GM23338 (cell line): Measurements from ENCODE around the gene CLDN17. TPM values are rescaled to one million over a fixed set of nuclear protein-coding genes. Genes with fewer than 3 reads are reported as not detected.
A peak's percentile ranks its signal among the peaks of the same experiment; 100 is the strongest.

Source experiments
- ATAC-seq: fragments of 200-7000 bp; cut with Tn5 transposase; 3 replicates; pipeline ENCODE4 v1.9.1; 2020
- DNase-seq: peaks from one replicate; pipeline ENCODE4 v3.0.0-alpha.2; 2015; ENCODE audit warnings: low spot score
- H2AFZ ChIP-seq: fragments of 200-600 bp; sonication (generic); 2 replicates; pipeline ENCODE4 v1.8.0; 2016; ENCODE audit warnings: antibody characterized with exemption, mild to moderate bottlenecking, moderate library complexity
- H3F3A ChIP-seq: fragments of 200-600 bp; sonication (generic); replicated peaks from 2 replicates; pipeline ENCODE4 v1.8.0; 2017; ENCODE audit warnings: antibody characterized with exemption, mixed run types, low read depth
- H3K27ac ChIP-seq: fragments of 200-600 bp; sonication (generic); 2 replicates; pipeline ENCODE4 v1.6.1; 2016; ENCODE audit warnings: low read depth
- H3K27me3 ChIP-seq: fragments of 200-600 bp; sonication (generic); 2 replicates; pipeline ENCODE4 v1.8.0; 2016; ENCODE audit warnings: mild to moderate bottlenecking, mixed run types, moderate library complexity; ENCODE audit not compliant: insufficient read depth
- H3K36me3 ChIP-seq: fragments of 200-600 bp; sonication (generic); 2 replicates; pipeline ENCODE4 v1.8.0; 2016; ENCODE audit warnings: mild to moderate bottlenecking; ENCODE audit not compliant: insufficient read depth
- H3K4me1 ChIP-seq: fragments of 200-600 bp; sonication (generic); 2 replicates; pipeline ENCODE4 v1.8.0; 2016; ENCODE audit warnings: mild to moderate bottlenecking, moderate library complexity; ENCODE audit not compliant: insufficient read depth
- H3K4me2 ChIP-seq: fragments of 200-600 bp; sonication (generic); 2 replicates; pipeline ENCODE4 v1.7.1; 2017; ENCODE audit warnings: mixed run types
- H3K4me3 ChIP-seq: fragments of 200-600 bp; sonication (generic); 2 replicates; pipeline ENCODE4 v1.6.1; 2016; ENCODE audit warnings: mixed run types
- H3K79me2 ChIP-seq: fragments of 200-600 bp; sonication (generic); replicated peaks from 2 replicates; pipeline ENCODE4 v1.8.0; 2017; ENCODE audit warnings: mild to moderate bottlenecking; ENCODE audit not compliant: insufficient read depth
- H3K9me2 ChIP-seq: fragments of 200-600 bp; sonication (generic); 2 replicates; pipeline ENCODE4 v1.8.0; 2017; ENCODE audit not compliant: insufficient read depth
- H4K20me1 ChIP-seq: fragments of 200-600 bp; sonication (generic); replicated peaks from 2 replicates; pipeline ENCODE4 v1.8.0; 2017; ENCODE audit warnings: mild to moderate bottlenecking; ENCODE audit not compliant: insufficient read depth
- H3K27ac Mint-ChIP-seq: 2 replicates; pipeline ENCODE4 v1.8.0; 2020; ENCODE audit warnings: inconsistent platforms, mild to moderate bottlenecking, moderate library complexity, mixed read lengths
- H3K27me3 Mint-ChIP-seq: 3 replicates; pipeline ENCODE4 v1.8.0; 2022; ENCODE audit warnings: low read depth, mild to moderate bottlenecking, moderate library complexity, mixed read lengths, inconsistent platforms; ENCODE audit not compliant: insufficient read depth, poor library complexity
- H3K36me3 Mint-ChIP-seq: 3 replicates; pipeline ENCODE4 v1.8.0; 2021; ENCODE audit warnings: low read depth, mild to moderate bottlenecking, inconsistent platforms, moderate library complexity, mixed read lengths
- H3K4me1 Mint-ChIP-seq: 3 replicates; pipeline ENCODE4 v1.8.0; 2020; ENCODE audit warnings: mild to moderate bottlenecking, inconsistent platforms, mixed read lengths
- H3K4me3 Mint-ChIP-seq: 3 replicates; pipeline ENCODE4 v1.8.0; 2021; ENCODE audit warnings: moderate library complexity, mild to moderate bottlenecking, inconsistent platforms, mixed read lengths
- H3K9me3 Mint-ChIP-seq: 3 replicates; pipeline ENCODE4 v1.8.0; 2020; ENCODE audit warnings: moderate library complexity, mild to moderate bottlenecking, inconsistent platforms, mixed read lengths
- CTCF ChIP-seq, 2 experiments: fragments of 200-600 bp in 1 of 2; sonication (generic) in 1 of 2; conservative IDR thresholded peaks; 2 replicates each; pipeline versions ENCODE4 v1.5.1 to v1.6.1; 2016 to 2017; ENCODE audit warnings: antibody characterized with exemption in 2 of 2, low read depth in 2 of 2, mild to moderate bottlenecking in 2 of 2, moderate library complexity in 1 of 2
- EZH2 ChIP-seq: fragments of 200-600 bp; sonication (generic); IDR thresholded peaks from one replicate; pipeline ENCODE4 v1.8.0; 2017; ENCODE audit warnings: antibody characterized with exemption, mild to moderate bottlenecking, low read depth; ENCODE audit not compliant: unreplicated experiment
- EZH2phosphoT487 ChIP-seq: fragments of 200-600 bp; sonication (generic); IDR thresholded peaks from one replicate; pipeline ENCODE4 v1.8.1; 2018; ENCODE audit warnings: antibody characterized with exemption; ENCODE audit not compliant: unreplicated experiment
- STAT1 ChIP-seq: IDR thresholded peaks from one replicate; pipeline ENCODE4 v1.6.1; 2016; ENCODE audit warnings: antibody characterized with exemption; ENCODE audit not compliant: unreplicated experiment
- ZNF331 ChIP-seq: fragments of 250-450 bp; sonication (Bioruptor Pico); IDR thresholded peaks from 2 replicates; pipeline ENCODE4 v1.5.0; 2020; ENCODE audit warnings: low read depth, mild to moderate bottlenecking, moderate library complexity
- polyA plus RNA-seq: library from polyadenylated mRNA; unstranded; fragments of >200 nt; fragmentation: Nextera tagmentation; extraction: Ambion mirVana; gene quantifications from 2 replicates; pipeline ENCODE4 v1.2.1, GENCODE V29; 2016
- total RNA-seq: library from RNA; depleted of rRNA; stranded (reverse); fragments of >200 nt; shearing (Covaris generic); gene quantifications from 2 replicates; pipeline ENCODE4 v1.2.3, GENCODE V29; 2014

CLDN17 gene
- total and polyA plus RNA-seq, 2 experiments from 2014 or later = not detected

GRCh38 chr21:30206551-30207251 is 40.1 kb upstream of the CLDN17 start:
- no peak for ATAC-seq
- Histone ChIP-seq H3K4me3 (no peak overlapping the region), H3K27me3 (no peaks in the 10 kb centered on the region), H3K36me3 (no peaks in the 10 kb centered on the region), H3K27ac (no peak overlapping the region), H3F3A (no peaks in the 10 kb centered on the region), H3K4me1 (peaks cover 3% of the 10 kb centered on the region; the same call in 1 of the 2 replicates), H3K4me2 (no peak overlapping the region), H2AFZ (peak overlapping the region; percentile 67), H3K9me2 (no peaks in the 10 kb centered on the region), H4K20me1 (no peaks in the 10 kb centered on the region), H3K79me2 (no peaks in the 10 kb centered on the region)
- H3K4me1 Mint-ChIP-seq = peaks cover 10% of the 10 kb centered on the region
- no peaks in the 10 kb centered on the region; the same call in 2 of the 3 replicates for H3K9me3 Mint-ChIP-seq
- TF ChIP-seq ZNF331 (0 out of 2 replicates have a peak, but pooled peaks have one; percentile 26), STAT1 (no peak)
- no peak overlapping the region for H3K4me3 Mint-ChIP-seq
- H3K36me3 Mint-ChIP-seq = no peaks in the 10 kb centered on the region
- H3K27ac Mint-ChIP-seq = peak overlapping the region; percentile 34
- DNase-seq = no peak
- peaks cover 4% of the 10 kb centered on the region for H3K27me3 Mint-ChIP-seq

DNA sequence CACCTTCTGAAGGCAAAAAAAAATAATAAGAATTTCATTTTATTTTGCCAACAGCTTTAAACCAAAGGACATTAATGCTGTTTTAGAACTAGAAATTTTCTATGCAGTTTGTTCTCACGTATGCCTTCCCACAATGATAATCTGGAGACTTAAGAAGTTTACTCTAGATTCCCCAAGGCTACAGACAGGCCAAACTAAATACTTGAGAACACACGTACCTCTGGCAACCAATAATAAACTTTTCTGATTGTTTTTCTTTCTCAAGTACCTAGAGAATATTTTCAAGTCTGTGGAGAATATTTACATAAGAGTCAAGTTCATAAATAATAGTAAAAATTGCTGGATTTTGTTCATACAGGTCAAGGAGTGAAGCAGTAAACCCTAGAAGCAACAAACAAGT is 33.4 kb upstream of the CLDN17 start:
- H3K36me3 Mint-ChIP-seq = peaks cover 4% of the 10 kb centered on the region; the same call in 1 of the 3 replicates
- H3K27ac Mint-ChIP-seq = no peak overlapping the region
- Histone ChIP-seq H2AFZ (no peak overlapping the region), H3K4me1 (no peaks in the 10 kb centered on the region), H3F3A (no peaks in the 10 kb centered on the region), H3K9me2 (no peaks in the 10 kb centered on the region), H3K79me2 (no peaks in the 10 kb centered on the region), H3K27me3 (no peaks in the 10 kb centered on the region), H3K4me3 (no peak overlapping the region), H3K36me3 (no peaks in the 10 kb centered on the region), H3K27ac (no peak overlapping the region), H3K4me2 (no peak overlapping the region), H4K20me1 (no peaks in the 10 kb centered on the region)
- H3K27me3 Mint-ChIP-seq = no peaks in the 10 kb centered on the region
- peaks cover 3% of the 10 kb centered on the region; the same call in 2 of the 3 replicates for H3K9me3 Mint-ChIP-seq
- TF ChIP-seq CTCF (conservative IDR thresholded peaks at IDR 0.05; ENCODE audit: low read depth in 2 of 2) = no peak
- no peak for TF ChIP-seq EZH2phosphoT487
- H3K4me1 Mint-ChIP-seq = no peaks in the 10 kb centered on the region
- no peak for DNase-seq
- no peak for ATAC-seq
- no peak overlapping the region for H3K4me3 Mint-ChIP-seq

- H3K4me1 ChIP-seq = no peaks in the 10 kb centered on the region
- no peak overlapping the region for H3K4me3 Mint-ChIP-seq
- no peaks in the 10 kb centered on the region for H3K27me3 Mint-ChIP-seq
- peak; percentile 78 to 92 for TF ChIP-seq CTCF (conservative IDR thresholded peaks at IDR 0.05; ENCODE audit: low read depth in 2 of 2)
- no peak for TF ChIP-seq EZH2
- H3F3A ChIP-seq = no peaks in the 10 kb centered on the region
- no peak overlapping the region for H3K27ac Mint-ChIP-seq
- no peaks in the 10 kb centered on the region for H3K9me3 Mint-ChIP-seq
- H3K27ac ChIP-seq = no peak overlapping the region
- no peaks in the 10 kb centered on the region for H3K4me1 Mint-ChIP-seq
- no peak overlapping the region for H2AFZ ChIP-seq
- peak; percentile 84 for ATAC-seq
- H3K27me3 ChIP-seq = no peaks in the 10 kb centered on the region
- H3K36me3 Mint-ChIP-seq = no peaks in the 10 kb centered on the region
- H3K4me2 ChIP-seq = no peak overlapping the region
- DNase-seq = peak; percentile 81
- no peaks in the 10 kb centered on the region for H4K20me1 ChIP-seq
- no peak overlapping the region for H3K4me3 ChIP-seq
- no peaks in the 10 kb centered on the region for H3K9me2 ChIP-seq
- H3K79me2 ChIP-seq = no peaks in the 10 kb centered on the region
- H3K36me3 ChIP-seq = no peaks in the 10 kb centered on the region
These were observed 28.2 kb upstream of the CLDN17 start for GRCh38 chr21:30194701-30195299.
